GM18873 (cell line): ENCODE results near the gene CREB5.

ENCODE experiments used
- ATAC-seq: cut with Tn5 transposase; IDR thresholded peaks from one replicate; pipeline ENCODE4 v1.9.1; 2021; ENCODE audit warnings: mild to moderate bottlenecking, moderate library complexity, moderate number of reproducible peaks; ENCODE audit not compliant: unreplicated experiment, low FRiP score

CREB5 gene

GRCh38 chr7:28474282-28474638 is 61.9 kb downstream of the CREB5 start:
- ATAC-seq, result no peak

GRCh38 chr7:28474640-28475039 is 62.3 kb downstream of the CREB5 start:
- ATAC-seq, result no peak

- ATAC-seq, result no peak
Observed at GRCh38 chr7:28477041-28477442, 64.7 kb downstream of the CREB5 start.

GRCh38 chr7:28478656-28479055 is 66.3 kb downstream of the CREB5 start:
- no peak for ATAC-seq

GRCh38 chr7:28479507-28479947 is 67.2 kb downstream of the CREB5 start:
- peak; percentile 84 for ATAC-seq

GRCh38 chr7:28480595-28480994 is 68.3 kb downstream of the CREB5 start:
- no peak for ATAC-seq

GRCh38 chr7:28481091-28481926 is 69.0 kb downstream of the CREB5 start:
- ATAC-seq, result peak; percentile 62

- ATAC-seq, result no peak
Observed at GRCh38 chr7:28483112-28483511, 70.8 kb downstream of the CREB5 start.

GRCh38 chr7:28483908-28484605 is 71.7 kb downstream of the CREB5 start:
- no peak for ATAC-seq

GRCh38 chr7:28484606-28484935 is 72.3 kb downstream of the CREB5 start:
- no peak for ATAC-seq

- ATAC-seq, result no peak
Observed at GRCh38 chr7:28487487-28487886, 75.2 kb downstream of the CREB5 start.

GRCh38 chr7:28488061-28488791 is 75.9 kb downstream of the CREB5 start:
- ATAC-seq, result no peak

GRCh38 chr7:28490831-28491230 is 78.5 kb downstream of the CREB5 start:
- ATAC-seq, result no peak

- ATAC-seq, result no peak
Observed at GRCh38 chr7:28493477-28493876, 81.2 kb downstream of the CREB5 start.

- ATAC-seq, result no peak
Observed at GRCh38 chr7:28497009-28497408, 84.7 kb downstream of the CREB5 start.

- ATAC-seq, result no peak
Observed at GRCh38 chr7:28498636-28499035, 86.3 kb downstream of the CREB5 start.

- ATAC-seq, result no peak
Observed at GRCh38 chr7:28500138-28500537, 87.8 kb downstream of the CREB5 start.

GRCh38 chr7:28502408-28502807 is 90.1 kb downstream of the CREB5 start:
- ATAC-seq, result no peak

- no peak for ATAC-seq
Observed at GRCh38 chr7:28503396-28503795, 91.1 kb downstream of the CREB5 start.

- ATAC-seq, result no peak
Observed at GRCh38 chr7:28505014-28505413, 92.7 kb downstream of the CREB5 start.

GRCh38 chr7:28505867-28506266 is 93.5 kb downstream of the CREB5 start:
- ATAC-seq, result no peak
